Measurements from ENCODE around the gene AKAP10.
A peak's percentile ranks its signal among the peaks of the same experiment; 100 is the strongest.
"Not testable (repeated sequence)": the region's sequence is repeated elsewhere in the genome, so short reads cannot be mapped to it uniquely, and the experiment has no call there.

AKAP10 gene

DNA sequence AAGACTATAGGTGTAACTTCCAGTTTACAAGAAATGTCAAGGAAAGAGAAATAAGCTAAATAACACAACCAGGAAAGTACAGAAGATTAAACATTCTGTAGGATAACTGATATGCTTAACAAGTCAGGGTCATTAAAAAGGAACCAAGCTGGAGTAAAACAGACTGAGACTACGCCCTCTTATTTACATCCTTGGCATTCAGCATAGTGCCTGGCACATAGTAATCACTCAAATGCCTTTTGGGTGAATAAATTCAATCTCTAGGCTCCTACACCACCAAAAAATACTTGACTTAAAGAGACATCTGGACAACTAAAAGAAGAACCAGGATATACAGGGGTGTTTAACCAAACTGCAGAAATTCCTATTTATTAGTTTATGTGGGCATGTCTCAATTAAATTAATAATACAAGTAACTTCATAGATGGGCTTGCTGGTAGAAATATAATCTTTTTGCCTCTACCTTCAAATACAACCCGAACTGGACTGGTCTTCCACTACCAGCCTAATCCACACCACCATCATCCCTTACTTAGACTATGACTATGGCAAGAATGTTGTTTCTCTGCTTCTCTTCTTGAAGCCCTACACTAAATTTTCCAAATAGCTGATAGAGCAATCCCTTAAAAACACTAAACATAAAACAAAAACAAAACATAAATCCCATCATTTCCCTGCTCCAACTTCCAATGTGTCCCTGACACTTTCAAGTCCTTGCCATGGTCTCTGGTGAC lies 62.2 kb downstream of the AKAP10 start:
- Mint-ChIP-seq H3K9me3 (ENCODE audit: low read depth) (no peaks in the 10 kb centered on the region), H3K4me3 (no peak overlapping the region), H3K36me3 (peaks cover 6% of the 10 kb centered on the region), H3K4me1 (ENCODE audit: low read depth) (peaks cover 4% of the 10 kb centered on the region), H3K27ac (peak overlapping the region; percentile 37), H3K27me3 (no peaks in the 10 kb centered on the region)

DNA sequence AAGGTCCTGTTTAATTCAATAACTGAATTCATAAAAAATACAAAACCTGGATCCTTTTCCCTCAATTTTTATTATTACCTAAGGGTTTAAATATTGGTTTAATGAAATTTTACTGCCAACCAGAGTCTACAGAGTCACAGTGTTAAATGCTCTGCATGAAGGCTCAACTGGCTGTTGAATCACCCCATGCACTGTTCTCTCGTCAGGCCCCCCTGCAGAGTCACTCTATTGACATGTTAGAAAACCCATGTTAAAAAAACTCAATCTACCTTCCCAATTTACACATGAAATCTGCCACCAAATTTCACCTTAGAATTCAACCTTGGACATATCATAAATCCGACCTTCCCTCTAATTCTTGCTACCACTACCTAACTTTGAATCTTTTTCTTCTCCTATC lies 66.6 kb downstream of the AKAP10 start:
- Mint-ChIP-seq H3K9me3 (ENCODE audit: low read depth) (no peaks in the 10 kb centered on the region), H3K4me3 (no peak overlapping the region), H3K27ac (no peak overlapping the region), H3K36me3 (peaks cover 11% of the 10 kb centered on the region), H3K4me1 (ENCODE audit: low read depth) (peaks cover 7% of the 10 kb centered on the region), H3K27me3 (no peaks in the 10 kb centered on the region)

DNA sequence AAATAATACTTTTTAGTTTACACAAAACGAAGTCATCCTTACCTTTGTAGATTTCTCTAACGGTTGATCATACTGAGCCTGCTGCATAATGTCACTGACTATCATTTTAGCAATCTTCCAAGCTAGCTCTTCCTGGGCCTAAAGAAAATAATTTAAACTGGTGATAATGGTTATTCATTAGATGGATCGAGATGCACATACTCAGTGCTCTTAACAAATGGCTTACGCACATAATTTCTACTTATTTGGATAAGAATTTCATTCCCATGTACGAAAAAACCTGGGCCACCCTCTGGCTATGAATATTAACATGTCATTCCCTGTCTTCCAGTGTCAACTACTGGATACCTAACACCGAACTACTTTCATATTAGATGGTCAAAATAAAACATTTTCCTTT lies 68.5 kb downstream of the AKAP10 start:
- no peak overlapping the region for H3K27ac Mint-ChIP-seq
- no peaks in the 10 kb centered on the region for H3K9me3 Mint-ChIP-seq (ENCODE audit: low read depth)
- H3K4me1 Mint-ChIP-seq (ENCODE audit: low read depth), result peaks cover 4% of the 10 kb centered on the region
- peaks cover 8% of the 10 kb centered on the region for H3K36me3 Mint-ChIP-seq
- H3K4me3 Mint-ChIP-seq, result no peak overlapping the region
- H3K27me3 Mint-ChIP-seq, result no peaks in the 10 kb centered on the region

DNA sequence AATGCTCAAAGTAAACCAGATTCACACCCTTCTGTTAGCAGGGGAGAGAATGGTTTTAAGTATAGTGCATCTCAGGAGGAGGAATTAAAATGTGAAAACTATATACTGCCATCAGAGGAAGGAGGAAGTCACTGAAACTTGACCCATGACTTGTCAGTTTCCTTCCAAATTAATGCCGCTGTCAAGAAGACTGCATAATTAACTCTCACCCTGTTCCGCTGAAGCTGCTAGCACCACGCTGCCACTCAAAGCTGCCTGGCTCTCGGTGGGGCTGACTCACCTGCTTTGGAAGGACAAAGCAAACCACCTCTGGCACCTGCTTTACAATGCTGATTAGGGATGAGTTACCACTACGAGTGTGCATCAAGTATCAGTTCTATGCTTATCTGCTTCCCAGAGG lies 72.1 kb downstream of the AKAP10 start:
- Mint-ChIP-seq H3K9me3 (ENCODE audit: low read depth) (no peaks in the 10 kb centered on the region), H3K27me3 (no peaks in the 10 kb centered on the region), H3K36me3 (peaks cover 13% of the 10 kb centered on the region), H3K4me1 (ENCODE audit: low read depth) (peaks cover 6% of the 10 kb centered on the region), H3K4me3 (no peak overlapping the region), H3K27ac (no peak overlapping the region)

DNA sequence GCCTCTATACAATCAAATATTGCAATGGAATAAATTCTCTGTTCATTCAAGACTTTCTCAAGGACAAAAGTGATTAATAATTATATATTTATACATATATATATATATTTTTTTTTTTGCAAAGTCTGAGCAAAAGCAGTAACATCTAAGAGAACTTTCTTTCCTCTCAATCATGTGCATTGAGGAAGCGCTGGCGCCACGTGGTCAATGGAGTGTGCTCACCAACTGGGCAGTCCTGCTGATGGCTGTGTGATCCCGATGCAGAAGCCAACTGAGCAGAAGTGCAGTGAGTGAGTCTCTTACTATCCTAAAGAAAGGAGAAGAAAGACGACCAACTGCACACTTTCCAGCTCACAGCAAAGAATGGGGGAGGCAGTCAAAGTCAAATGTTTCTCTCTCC lies 72.7 kb downstream of the AKAP10 start:
- H3K27ac Mint-ChIP-seq, result no peak overlapping the region
- H3K9me3 Mint-ChIP-seq (ENCODE audit: low read depth), result no peaks in the 10 kb centered on the region
- no peak overlapping the region for H3K4me3 Mint-ChIP-seq
- H3K36me3 Mint-ChIP-seq, result peaks cover 13% of the 10 kb centered on the region
- H3K4me1 Mint-ChIP-seq (ENCODE audit: low read depth), result peaks cover 6% of the 10 kb centered on the region
- no peaks in the 10 kb centered on the region for H3K27me3 Mint-ChIP-seq

DNA sequence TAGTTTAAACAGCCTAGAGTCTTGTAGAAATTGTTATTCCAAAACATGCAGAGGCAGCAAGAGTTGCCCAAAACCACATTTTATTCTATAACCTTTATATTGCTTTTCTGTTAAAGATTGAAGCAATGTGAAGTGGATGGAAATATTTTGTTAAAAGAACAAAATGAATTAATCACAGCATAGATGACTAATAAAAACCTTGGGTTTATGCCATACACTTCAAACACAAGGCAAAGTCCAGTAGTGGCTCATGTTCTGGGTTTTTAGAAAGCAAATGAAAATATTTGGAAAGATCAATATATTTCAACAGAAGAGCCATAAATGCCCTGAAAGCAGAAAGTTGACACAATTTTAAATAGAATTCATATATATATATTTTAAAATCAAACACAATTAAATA lies 73.2 kb downstream of the AKAP10 start:
- H3K27me3 Mint-ChIP-seq, result no peaks in the 10 kb centered on the region
- no peaks in the 10 kb centered on the region for H3K9me3 Mint-ChIP-seq (ENCODE audit: low read depth)
- no peak overlapping the region for H3K27ac Mint-ChIP-seq
- peaks cover 4% of the 10 kb centered on the region for H3K4me1 Mint-ChIP-seq (ENCODE audit: low read depth)
- peaks cover 11% of the 10 kb centered on the region for H3K36me3 Mint-ChIP-seq
- H3K4me3 Mint-ChIP-seq, result no peak overlapping the region

DNA sequence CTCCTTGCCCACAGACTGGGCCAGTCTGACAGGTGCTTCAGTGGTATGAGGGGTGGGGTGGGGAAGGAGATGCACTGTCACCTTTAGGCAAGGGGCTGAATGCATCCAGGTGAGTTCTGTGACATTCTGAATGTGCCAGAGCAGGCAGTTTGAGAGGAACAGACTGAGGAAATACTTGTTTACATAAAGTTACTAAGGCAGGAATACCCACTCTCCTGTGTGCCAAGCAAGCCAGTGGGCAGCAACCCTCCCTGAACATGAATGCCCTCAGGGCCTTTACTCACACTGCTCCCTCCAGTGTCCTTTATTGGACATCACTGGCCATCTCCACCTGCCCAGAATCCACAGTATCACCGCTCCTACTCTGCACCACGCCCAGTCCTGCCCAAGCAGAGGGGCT lies 76.8 kb downstream of the AKAP10 start:
- Mint-ChIP-seq H3K27me3 (no peaks in the 10 kb centered on the region), H3K4me3 (no peak overlapping the region), H3K36me3 (peaks cover 5% of the 10 kb centered on the region), H3K27ac (no peak overlapping the region), H3K4me1 (ENCODE audit: low read depth) (peaks cover 11% of the 10 kb centered on the region), H3K9me3 (ENCODE audit: low read depth) (no peaks in the 10 kb centered on the region)

DNA sequence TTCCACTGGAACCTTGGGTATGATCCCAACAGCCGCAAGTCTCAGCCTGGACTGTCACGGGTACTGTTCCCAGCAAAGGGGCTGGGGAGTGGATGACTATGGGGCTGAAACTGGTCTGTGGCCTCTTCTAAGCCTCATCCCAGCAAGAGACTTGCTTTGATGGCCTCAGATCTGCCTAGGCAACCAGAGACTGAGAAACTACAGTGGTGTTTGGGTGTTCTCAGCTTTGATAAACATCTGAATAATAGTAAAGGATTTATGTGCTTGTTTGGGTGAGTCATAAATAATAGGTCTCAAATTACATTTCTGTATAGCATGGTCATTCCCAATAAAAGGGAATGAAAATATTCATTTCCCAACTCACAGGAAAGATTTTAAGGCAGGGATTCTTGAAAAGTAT lies 79.7 kb downstream of the AKAP10 start:
- H3K27me3 Mint-ChIP-seq, result no peaks in the 10 kb centered on the region
- no peak overlapping the region for H3K27ac Mint-ChIP-seq
- H3K4me3 Mint-ChIP-seq, result no peak overlapping the region
- no peaks in the 10 kb centered on the region for H3K36me3 Mint-ChIP-seq
- H3K9me3 Mint-ChIP-seq (ENCODE audit: low read depth), result no peaks in the 10 kb centered on the region
- peaks cover 9% of the 10 kb centered on the region for H3K4me1 Mint-ChIP-seq (ENCODE audit: low read depth)

DNA sequence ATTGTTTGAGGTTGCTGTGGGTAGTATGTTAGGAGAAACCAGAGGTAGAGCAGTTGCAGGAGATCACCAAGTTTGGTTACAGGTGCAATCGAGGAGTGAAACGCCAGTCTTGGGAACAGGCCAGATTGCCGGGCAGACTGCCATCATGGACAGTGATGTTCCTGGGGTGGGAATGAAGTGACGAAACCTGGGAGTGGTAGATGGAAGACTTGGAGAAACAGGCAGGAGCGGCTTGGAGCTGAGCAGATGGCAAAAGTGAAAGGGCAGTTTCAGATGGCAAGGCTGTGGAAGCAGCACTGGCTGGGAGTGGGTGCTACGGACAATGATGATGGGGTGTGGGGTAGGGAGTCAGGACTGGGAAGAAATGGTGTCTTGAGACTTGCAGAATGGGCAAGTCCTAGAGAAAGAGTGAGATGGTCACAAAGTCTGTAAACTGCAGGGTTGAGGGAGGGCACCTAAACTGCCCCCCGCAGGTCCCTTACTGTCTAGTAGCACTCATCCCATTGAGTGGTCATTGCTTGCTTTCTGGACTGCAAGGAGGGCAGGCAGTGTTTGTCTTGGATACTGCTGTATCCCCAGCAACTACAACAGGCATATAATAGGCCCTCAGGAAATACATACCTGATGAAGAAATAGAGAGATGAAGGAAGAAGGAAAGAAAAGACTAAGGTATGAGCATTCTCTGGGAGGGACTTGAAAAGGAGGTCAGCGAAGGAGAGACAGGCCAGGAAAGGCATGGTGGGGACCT lies 80.4 kb downstream of the AKAP10 start:
- Mint-ChIP-seq H3K36me3 (no peaks in the 10 kb centered on the region), H3K4me1 (ENCODE audit: low read depth) (peaks cover 9% of the 10 kb centered on the region), H3K9me3 (ENCODE audit: low read depth) (no peaks in the 10 kb centered on the region), H3K27me3 (no peaks in the 10 kb centered on the region), H3K27ac (peak overlapping the region; percentile 7), H3K4me3 (no peak overlapping the region)

DNA sequence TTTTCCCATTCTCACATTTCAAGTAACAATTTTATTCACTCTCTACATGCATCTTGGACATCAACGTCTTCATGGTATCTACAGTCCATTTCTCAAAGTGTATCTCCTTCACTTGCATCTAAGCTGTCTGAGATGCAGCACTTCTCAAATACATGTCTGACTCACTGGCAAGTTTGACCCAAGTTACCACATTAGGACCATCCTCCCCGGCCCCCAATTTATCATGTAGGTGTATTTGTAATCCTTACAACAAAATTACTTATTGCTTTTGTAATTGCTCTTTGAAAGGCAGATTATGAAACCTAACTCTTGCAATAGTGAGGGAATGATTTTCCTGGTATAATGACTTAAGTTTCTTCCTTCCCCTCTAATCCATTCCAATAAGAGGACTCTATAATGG lies 80.9 kb downstream of the AKAP10 start:
- Mint-ChIP-seq H3K4me1 (ENCODE audit: low read depth) (peaks cover 9% of the 10 kb centered on the region), H3K36me3 (no peaks in the 10 kb centered on the region), H3K27ac (peak overlapping the region; percentile 7), H3K9me3 (ENCODE audit: low read depth) (no peaks in the 10 kb centered on the region), H3K4me3 (no peak overlapping the region), H3K27me3 (no peaks in the 10 kb centered on the region)

DNA sequence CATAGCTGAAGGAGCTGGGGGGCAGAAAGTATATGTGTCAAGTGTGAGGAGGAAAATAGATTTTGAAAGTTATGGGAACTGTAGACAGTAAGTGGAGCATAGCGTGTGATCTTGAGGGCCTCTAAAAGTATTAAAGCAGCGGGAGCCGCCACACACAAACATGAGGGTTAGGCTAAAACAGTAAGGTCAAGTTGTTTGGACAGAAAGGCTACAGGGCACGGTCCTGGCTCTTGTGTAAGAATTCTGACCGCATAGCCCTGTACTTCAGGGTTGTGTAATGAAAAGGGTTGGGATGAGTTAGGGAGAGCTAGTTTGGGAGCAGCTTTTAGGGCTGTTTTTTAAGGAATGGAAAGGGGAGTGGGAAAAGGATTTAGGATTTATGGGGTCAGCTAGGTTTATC lies 87.1 kb downstream of the AKAP10 start:
- not testable (repeated sequence) for H3K9me3 Mint-ChIP-seq (ENCODE audit: low read depth); H3K4me3 Mint-ChIP-seq; H3K36me3 Mint-ChIP-seq; H3K27ac Mint-ChIP-seq; H3K4me1 Mint-ChIP-seq (ENCODE audit: low read depth); H3K27me3 Mint-ChIP-seq

DNA sequence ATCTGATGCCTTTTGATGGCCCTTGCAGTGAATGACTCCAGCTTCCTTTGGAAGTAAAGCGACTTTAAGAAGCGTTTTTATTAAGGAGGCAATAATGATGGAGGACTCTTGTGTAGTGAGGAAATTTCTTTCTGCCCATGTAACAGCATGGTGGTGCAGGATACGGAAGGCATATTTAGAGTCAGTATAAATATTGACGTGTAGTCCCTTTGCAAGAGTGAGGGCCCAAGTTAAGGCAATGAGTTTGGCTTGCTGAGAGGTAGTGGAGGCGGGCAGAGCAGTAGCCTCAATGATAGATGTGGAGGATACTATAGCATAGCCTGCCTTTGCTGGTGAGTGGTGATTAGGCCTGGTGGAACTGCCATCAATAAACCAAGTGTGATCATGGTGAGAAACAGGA lies 87.6 kb downstream of the AKAP10 start:
- not testable (repeated sequence) for H3K27me3 Mint-ChIP-seq; H3K9me3 Mint-ChIP-seq (ENCODE audit: low read depth); H3K4me3 Mint-ChIP-seq; H3K36me3 Mint-ChIP-seq; H3K27ac Mint-ChIP-seq; H3K4me1 Mint-ChIP-seq (ENCODE audit: low read depth)

DNA sequence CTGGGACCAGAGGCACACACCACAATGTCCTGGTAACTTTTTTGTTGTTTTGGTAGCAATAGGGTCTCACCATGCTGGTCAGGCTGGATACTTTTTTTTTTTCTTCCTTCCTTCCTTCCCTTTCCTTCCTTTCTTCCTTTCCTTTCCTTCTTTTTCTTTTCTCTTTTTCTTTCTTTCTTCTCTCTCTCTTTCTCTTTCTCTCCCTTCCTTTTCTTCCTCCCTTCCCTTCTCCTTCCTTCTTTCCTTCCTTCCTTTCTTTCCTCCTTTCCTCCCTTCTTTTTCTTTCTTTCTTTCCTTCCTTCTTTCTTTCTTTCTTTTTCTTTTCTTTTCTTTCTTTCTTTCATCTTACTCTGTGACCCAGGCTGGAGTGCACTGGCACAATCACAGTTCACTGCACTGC lies 91.5 kb downstream of the AKAP10 start:
- Mint-ChIP-seq H3K4me1 (ENCODE audit: low read depth) (peaks cover 5% of the 10 kb centered on the region), H3K36me3 (no peaks in the 10 kb centered on the region), H3K4me3 (no peak overlapping the region), H3K9me3 (ENCODE audit: low read depth) (no peaks in the 10 kb centered on the region), H3K27ac (no peak overlapping the region), H3K27me3 (no peaks in the 10 kb centered on the region)

DNA sequence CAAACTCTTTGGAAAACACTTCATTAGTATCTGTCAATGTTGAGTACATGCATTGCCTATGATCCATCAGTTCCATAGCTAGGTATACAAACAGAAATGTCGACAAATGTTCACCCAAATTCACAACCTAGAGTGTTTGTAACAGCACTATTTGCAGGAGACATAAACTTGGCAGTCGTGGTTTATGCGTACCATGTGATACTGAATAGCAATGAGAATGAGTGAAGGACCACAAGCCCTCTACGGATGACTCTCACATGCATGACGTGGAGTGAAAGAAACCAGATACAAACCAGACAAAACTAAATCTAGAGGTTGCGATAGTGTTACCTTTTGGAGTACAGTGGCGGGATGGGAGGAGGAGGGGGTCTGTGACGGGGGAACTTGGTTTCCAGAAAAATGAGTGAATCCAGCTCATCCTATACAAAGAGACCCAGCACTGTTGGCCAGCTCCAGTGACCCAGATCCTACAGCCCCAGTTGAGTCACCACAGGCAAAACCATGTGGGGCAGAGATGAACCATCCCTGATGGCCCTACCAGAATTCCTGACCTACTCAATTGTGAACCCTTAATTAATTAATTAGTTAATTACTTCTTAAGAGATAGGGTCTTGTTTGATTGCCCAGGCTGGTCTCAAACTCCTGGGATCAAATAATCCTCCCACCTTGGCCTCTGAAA lies 94.0 kb downstream of the AKAP10 start:
- Mint-ChIP-seq H3K27ac (no peak overlapping the region), H3K27me3 (no peaks in the 10 kb centered on the region), H3K4me3 (no peak overlapping the region), H3K9me3 (ENCODE audit: low read depth) (no peaks in the 10 kb centered on the region), H3K4me1 (ENCODE audit: low read depth) (peaks cover 19% of the 10 kb centered on the region), H3K36me3 (no peaks in the 10 kb centered on the region)

DNA sequence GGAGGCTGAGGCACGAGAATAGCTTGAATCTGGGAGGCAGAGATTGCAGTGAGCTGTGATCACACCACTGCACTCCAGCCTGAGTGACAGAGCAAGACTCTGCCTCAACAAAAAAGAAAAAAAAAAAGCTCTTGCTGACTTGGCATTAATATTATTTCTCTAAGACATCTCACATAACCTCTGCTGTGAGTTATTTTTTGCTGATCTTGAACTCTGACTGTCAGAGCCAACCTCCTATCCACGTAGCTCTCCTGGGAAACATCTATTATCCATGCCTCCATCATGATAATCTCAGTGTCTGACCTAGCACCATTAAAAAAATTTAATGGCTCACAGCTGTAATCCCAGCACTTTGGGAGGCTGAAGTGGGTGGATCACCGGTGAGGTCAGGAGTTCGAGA lies 97.2 kb downstream of the AKAP10 start:
- Mint-ChIP-seq H3K4me3 (no peak overlapping the region), H3K9me3 (ENCODE audit: low read depth) (no peaks in the 10 kb centered on the region), H3K36me3 (no peaks in the 10 kb centered on the region), H3K4me1 (ENCODE audit: low read depth) (peaks cover 47% of the 10 kb centered on the region), H3K27me3 (no peaks in the 10 kb centered on the region), H3K27ac (no peak overlapping the region)

Measured in activated naive CD8-positive, alpha-beta T cell (primary cell).